Neural progenitor cell (in vitro differentiated cells): ENCODE measurements around the gene ZBTB43. TPM values are rescaled to one million over a fixed set of nuclear protein-coding genes. Genes with fewer than 3 reads are reported as not detected.

Experiments
- DNase-seq: peaks from one replicate; pipeline ENCODE4 v3.0.0-alpha.2; 2016; ENCODE audit warnings: low spot score
- H2AFZ ChIP-seq: fragments of 200-600 bp; sonication (generic); replicated peaks from 2 replicates; pipeline ENCODE4 v1.6.1; 2016; ENCODE audit warnings: antibody characterized with exemption
- H3F3A ChIP-seq: fragments of 200-600 bp; sonication (generic); 2 replicates; pipeline ENCODE4 v1.6.1; 2016; ENCODE audit warnings: antibody characterized with exemption, low read depth
- H3K27ac ChIP-seq: fragments of 200-600 bp; sonication (generic); 2 replicates; pipeline ENCODE4 v1.5.1; 2016; ENCODE audit warnings: mild to moderate bottlenecking
- H3K27me3 ChIP-seq: fragments of 200-600 bp; sonication (generic); 2 replicates; pipeline ENCODE4 v1.6.1; 2016; ENCODE audit warnings: mild to moderate bottlenecking, moderate library complexity
- H3K36me3 ChIP-seq: fragments of 200-600 bp; sonication (generic); 2 replicates; pipeline ENCODE4 v1.5.1; 2016
- H3K4me1 ChIP-seq: fragments of 200-600 bp; sonication (generic); 2 replicates; pipeline ENCODE4 v1.6.1; 2016; ENCODE audit warnings: mixed run types
- H3K4me2 ChIP-seq: fragments of 200-600 bp; sonication (generic); 2 replicates; pipeline ENCODE4 v1.6.1; 2016
- H3K4me3 ChIP-seq: fragments of 200-600 bp; sonication (generic); 2 replicates; pipeline ENCODE4 v1.5.1; 2016
- H3K79me2 ChIP-seq: fragments of 200-600 bp; sonication (generic); 2 replicates; pipeline ENCODE4 v1.6.1; 2016; ENCODE audit warnings: low read depth
- H3K9ac ChIP-seq: fragments of 200-600 bp; sonication (generic); 2 replicates; pipeline ENCODE4 v1.6.1; 2016
- H3K9me3 ChIP-seq: fragments of 200-600 bp; sonication (generic); 2 replicates; pipeline ENCODE4 v1.5.1; 2016; ENCODE audit warnings: low read depth
- H4K20me1 ChIP-seq: fragments of 200-600 bp; sonication (generic); 2 replicates; pipeline ENCODE4 v1.6.1; 2016; ENCODE audit warnings: low read depth
- H3K27ac Mint-ChIP-seq: 3 replicates; pipeline ENCODE4 v1.8.0; 2021; ENCODE audit warnings: mixed read lengths
- H3K27me3 Mint-ChIP-seq: 2 replicates; pipeline ENCODE4 v1.8.0; 2022; ENCODE audit warnings: low read depth, mild to moderate bottlenecking, inconsistent platforms, moderate library complexity, mixed read lengths; ENCODE audit not compliant: insufficient read depth
- H3K36me3 Mint-ChIP-seq: 3 replicates; pipeline ENCODE4 v1.8.0; 2021; ENCODE audit warnings: mixed read lengths
- H3K4me1 Mint-ChIP-seq: 3 replicates; pipeline ENCODE4 v1.8.0; 2021; ENCODE audit warnings: mixed read lengths
- H3K4me3 Mint-ChIP-seq: 3 replicates; pipeline ENCODE4 v1.8.0; 2021; ENCODE audit warnings: mild to moderate bottlenecking, moderate library complexity, mixed read lengths
- H3K9me3 Mint-ChIP-seq: 3 replicates; pipeline ENCODE4 v1.8.0; 2020; ENCODE audit warnings: mixed read lengths
- EZH2 ChIP-seq: fragments of 200-600 bp; sonication (generic); IDR thresholded peaks from 2 replicates; pipeline ENCODE4 v1.6.1; 2017; ENCODE audit warnings: antibody characterized with exemption, mild to moderate bottlenecking, moderate library complexity
- EZH2phosphoT487 ChIP-seq: fragments of 200-600 bp; sonication (generic); IDR thresholded peaks from 2 replicates; pipeline ENCODE4 v1.6.1; 2017; ENCODE audit warnings: antibody characterized with exemption
- total RNA-seq: library from RNA; depleted of rRNA; stranded (reverse); fragments of >200 nt; gene quantifications from 2 replicates; pipeline ENCODE4 v1.2.3, GENCODE V29; 2015; ENCODE audit warnings: low replicate concordance
- TF ChIP-seq, protein P1 (sequence below): fragments of 200-600 bp; sonication (generic); IDR thresholded peaks from 2 replicates; pipeline ENCODE4 v1.5.1; 2017; ENCODE audit warnings: antibody characterized with exemption, mild to moderate bottlenecking

Gene ZBTB43
- total RNA-seq, 1 donor from 2014 or later, result 10.0 TPM

DNA sequence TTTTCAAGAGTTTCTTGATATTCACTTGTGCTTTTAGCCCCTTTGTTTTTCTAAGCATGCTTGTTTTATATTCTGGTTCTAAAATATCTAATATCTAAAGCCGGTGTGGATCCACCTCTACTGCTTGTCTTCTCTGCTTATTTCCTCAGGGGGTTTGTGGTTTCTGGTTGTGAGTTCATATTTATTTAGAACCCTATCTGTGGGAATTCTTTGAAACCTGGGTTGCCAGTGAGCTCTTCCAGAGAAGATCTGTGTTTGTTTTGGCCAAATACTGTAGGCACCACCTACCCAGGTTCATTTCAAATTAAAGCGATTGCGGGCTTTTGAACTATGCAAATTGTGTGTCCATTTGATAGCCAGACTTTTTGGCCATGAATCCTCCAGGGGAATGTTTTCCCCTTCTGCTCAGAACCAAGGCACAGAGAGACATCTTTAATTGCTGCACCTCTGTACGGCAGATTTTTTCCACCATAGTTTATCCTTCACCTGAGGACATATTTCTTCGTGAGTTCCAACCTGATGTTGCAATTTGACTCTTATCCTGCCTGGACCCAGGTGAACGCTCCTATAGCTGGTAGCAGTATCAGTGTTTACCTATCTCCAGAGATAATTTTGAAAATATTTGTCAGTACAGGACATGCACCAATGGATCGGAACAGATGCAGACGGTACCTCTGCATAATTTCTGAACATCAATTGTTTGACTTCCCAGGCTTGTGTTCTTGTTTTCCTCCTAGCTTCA is 2.4 kb upstream of the ZBTB43 start:
- no peak overlapping the region for H3K4me3 Mint-ChIP-seq
- peaks cover 26% of the 10 kb centered on the region for H3K4me1 Mint-ChIP-seq
- TF ChIP-seq, protein P1, sequence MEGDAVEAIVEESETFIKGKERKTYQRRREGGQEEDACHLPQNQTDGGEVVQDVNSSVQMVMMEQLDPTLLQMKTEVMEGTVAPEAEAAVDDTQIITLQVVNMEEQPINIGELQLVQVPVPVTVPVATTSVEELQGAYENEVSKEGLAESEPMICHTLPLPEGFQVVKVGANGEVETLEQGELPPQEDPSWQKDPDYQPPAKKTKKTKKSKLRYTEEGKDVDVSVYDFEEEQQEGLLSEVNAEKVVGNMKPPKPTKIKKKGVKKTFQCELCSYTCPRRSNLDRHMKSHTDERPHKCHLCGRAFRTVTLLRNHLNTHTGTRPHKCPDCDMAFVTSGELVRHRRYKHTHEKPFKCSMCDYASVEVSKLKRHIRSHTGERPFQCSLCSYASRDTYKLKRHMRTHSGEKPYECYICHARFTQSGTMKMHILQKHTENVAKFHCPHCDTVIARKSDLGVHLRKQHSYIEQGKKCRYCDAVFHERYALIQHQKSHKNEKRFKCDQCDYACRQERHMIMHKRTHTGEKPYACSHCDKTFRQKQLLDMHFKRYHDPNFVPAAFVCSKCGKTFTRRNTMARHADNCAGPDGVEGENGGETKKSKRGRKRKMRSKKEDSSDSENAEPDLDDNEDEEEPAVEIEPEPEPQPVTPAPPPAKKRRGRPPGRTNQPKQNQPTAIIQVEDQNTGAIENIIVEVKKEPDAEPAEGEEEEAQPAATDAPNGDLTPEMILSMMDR, result no peak
- TF ChIP-seq EZH2phosphoT487, result no peak
- TF ChIP-seq EZH2, result no peak

DNA sequence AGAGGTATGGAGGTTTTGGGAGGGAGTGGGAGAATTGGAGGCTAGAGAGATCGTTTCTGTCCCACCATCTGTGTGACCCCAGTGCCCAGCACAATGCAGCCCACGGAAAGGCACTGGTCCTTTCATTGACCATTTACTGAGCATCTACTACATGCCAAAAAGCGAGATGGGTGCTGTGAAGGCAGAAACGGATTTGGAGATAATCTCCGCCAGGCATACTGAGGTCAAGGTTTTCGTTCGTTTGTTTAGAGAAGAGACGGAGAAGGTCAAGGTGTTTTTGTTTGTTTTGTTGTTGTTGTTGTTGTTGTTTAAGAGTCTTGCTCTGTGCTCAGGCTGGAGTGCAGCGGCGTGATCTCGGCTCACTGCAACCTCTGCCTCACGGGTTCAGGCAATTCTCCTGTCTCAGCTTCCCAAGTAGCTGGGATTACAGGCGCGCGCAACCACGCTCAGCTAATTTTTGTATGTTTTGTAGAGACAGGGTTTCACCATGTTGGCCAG is 593 bp upstream of the ZBTB43 start:
- H3K9ac ChIP-seq, result no peak overlapping the region
- H3K4me3 Mint-ChIP-seq, result peak overlapping the region; percentile 92
- H3K4me3 ChIP-seq, result peak overlapping the region; percentile 71
- peak overlapping the region; percentile 94 for H3K4me2 ChIP-seq
- peak overlapping the region; percentile 40 for H2AFZ ChIP-seq
- H3K4me1 Mint-ChIP-seq, result peaks cover 26% of the 10 kb centered on the region
- no peaks in the 10 kb centered on the region for H3K9me3 ChIP-seq
- DNase-seq, result no peak
- peaks cover 9% of the 10 kb centered on the region for H3F3A ChIP-seq
- H3K36me3 Mint-ChIP-seq, result peaks cover 2% of the 10 kb centered on the region
- peaks cover 12% of the 10 kb centered on the region for H3K4me1 ChIP-seq
- peaks cover 16% of the 10 kb centered on the region for H3K27me3 ChIP-seq
- H3K79me2 ChIP-seq, result peaks cover 41% of the 10 kb centered on the region
- peaks cover 43% of the 10 kb centered on the region for H4K20me1 ChIP-seq
- no peak for TF ChIP-seq EZH2phosphoT487
- TF ChIP-seq EZH2, result no peak
- TF ChIP-seq, protein P1, result no peak
- peak overlapping the region; percentile 0 for H3K27ac Mint-ChIP-seq
- no peaks in the 10 kb centered on the region for H3K27me3 Mint-ChIP-seq
- H3K27ac ChIP-seq, result no peak overlapping the region
- H3K9me3 Mint-ChIP-seq, result no peaks in the 10 kb centered on the region
- peaks cover 11% of the 10 kb centered on the region for H3K36me3 ChIP-seq

More for the DNA sequence above, 2.4 kb upstream of the ZBTB43 start:
- H3K9ac ChIP-seq, result no peak overlapping the region
- peaks cover 3% of the 10 kb centered on the region for H3K36me3 ChIP-seq
- H3K27me3 ChIP-seq, result peaks cover 16% of the 10 kb centered on the region
- H3K27me3 Mint-ChIP-seq, result no peaks in the 10 kb centered on the region
- H3K4me1 ChIP-seq, result peaks cover 12% of the 10 kb centered on the region
- H3K27ac Mint-ChIP-seq, result no peak overlapping the region
- no peak for DNase-seq
- H2AFZ ChIP-seq, result no peak overlapping the region
- no peak overlapping the region for H3K27ac ChIP-seq
- H3K9me3 ChIP-seq, result no peaks in the 10 kb centered on the region
- H3K4me3 ChIP-seq, result no peak overlapping the region
- peaks cover 9% of the 10 kb centered on the region for H3F3A ChIP-seq
- no peak overlapping the region for H3K4me2 ChIP-seq
- no peaks in the 10 kb centered on the region for H3K9me3 Mint-ChIP-seq
- peaks cover 25% of the 10 kb centered on the region for H4K20me1 ChIP-seq
- H3K79me2 ChIP-seq, result peaks cover 23% of the 10 kb centered on the region
- H3K36me3 Mint-ChIP-seq, result peaks cover 2% of the 10 kb centered on the region

DNA sequence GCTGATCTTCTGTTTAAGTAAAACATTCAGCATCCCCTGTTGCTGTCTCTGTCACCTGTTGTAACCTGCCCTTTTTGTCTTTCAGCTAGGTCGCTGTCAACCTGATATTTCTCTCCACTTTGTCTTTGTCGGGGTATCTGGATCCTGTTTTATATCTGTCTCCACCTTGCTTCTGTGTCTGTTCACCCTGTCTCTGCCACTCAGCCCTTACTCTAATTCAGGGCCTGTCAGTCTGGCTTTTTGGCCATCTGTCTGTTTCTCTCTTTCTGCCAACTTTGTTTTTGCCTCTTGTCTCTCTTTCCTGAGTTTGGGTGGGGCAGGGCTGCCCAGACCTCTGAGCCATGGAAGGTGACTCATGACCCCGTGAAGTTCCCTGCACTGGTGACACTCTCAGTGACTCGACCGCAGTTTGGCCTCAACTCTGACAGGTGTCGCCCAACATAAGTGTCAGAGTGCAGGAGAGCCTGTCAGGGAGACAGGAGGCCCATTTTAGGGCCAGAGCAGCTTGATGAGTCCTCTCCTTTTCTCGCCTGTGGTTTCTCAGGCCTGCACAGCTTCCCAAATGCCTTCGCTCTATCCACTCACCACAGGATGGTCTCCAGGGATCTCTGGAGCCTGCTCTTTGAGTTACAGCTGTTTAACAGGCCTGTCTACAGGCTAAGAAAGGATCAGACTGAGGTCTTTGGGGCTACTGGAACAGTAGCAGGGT is 868 bp downstream of the ZBTB43 start:
- Histone ChIP-seq H3K4me1 (peaks cover 12% of the 10 kb centered on the region), H3K79me2 (peaks cover 48% of the 10 kb centered on the region), H3K9me3 (no peaks in the 10 kb centered on the region), H4K20me1 (peaks cover 44% of the 10 kb centered on the region), H3K36me3 (peaks cover 11% of the 10 kb centered on the region), H2AFZ (no peak overlapping the region), H3K4me3 (peak overlapping the region; percentile 71), H3K4me2 (peak overlapping the region; percentile 94), H3F3A (peaks cover 9% of the 10 kb centered on the region), H3K27me3 (peaks cover 16% of the 10 kb centered on the region), H3K9ac (peak overlapping the region; percentile 77), H3K27ac (no peak overlapping the region)
- H3K36me3 Mint-ChIP-seq, result peaks cover 2% of the 10 kb centered on the region
- no peaks in the 10 kb centered on the region for H3K27me3 Mint-ChIP-seq
- peaks cover 26% of the 10 kb centered on the region for H3K4me1 Mint-ChIP-seq
- TF ChIP-seq EZH2phosphoT487 (no peak), EZH2 (no peak)
- TF ChIP-seq, protein P1, result no peak
- no peaks in the 10 kb centered on the region for H3K9me3 Mint-ChIP-seq
- H3K4me3 Mint-ChIP-seq, result peak overlapping the region; percentile 92
- DNase-seq, result peak; percentile 8
- peak overlapping the region; percentile 16 for H3K27ac Mint-ChIP-seq
